HG02623 (cell line): Measurements from ENCODE around the gene CETN2.

Experiments
- ATAC-seq: cut with Tn5 transposase; IDR thresholded peaks from one replicate; pipeline ENCODE4 v1.9.1; 2021; ENCODE audit warnings: moderate library complexity; ENCODE audit not compliant: unreplicated experiment

CETN2 gene

DNA sequence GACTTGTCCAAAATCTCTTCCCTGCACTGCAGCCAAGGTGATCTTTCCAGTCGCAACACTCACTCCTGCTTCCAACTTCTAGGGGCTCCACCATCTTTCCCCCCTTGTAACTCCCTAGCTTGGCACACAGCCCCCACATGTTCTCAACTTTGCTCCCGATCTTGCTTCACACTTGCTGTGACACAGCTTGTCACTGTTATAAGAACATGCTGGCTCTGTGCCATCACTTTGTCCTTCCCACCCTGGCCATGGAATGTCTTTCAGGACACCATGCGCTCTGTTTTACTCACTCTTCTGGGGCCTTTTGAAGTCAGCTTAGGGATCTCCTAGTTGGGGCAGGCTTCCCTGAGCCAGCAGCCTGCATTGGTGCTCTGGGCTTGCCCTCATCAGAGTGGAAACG is 2.8 kb upstream of the CETN2 start:
- ATAC-seq: no peak

DNA sequence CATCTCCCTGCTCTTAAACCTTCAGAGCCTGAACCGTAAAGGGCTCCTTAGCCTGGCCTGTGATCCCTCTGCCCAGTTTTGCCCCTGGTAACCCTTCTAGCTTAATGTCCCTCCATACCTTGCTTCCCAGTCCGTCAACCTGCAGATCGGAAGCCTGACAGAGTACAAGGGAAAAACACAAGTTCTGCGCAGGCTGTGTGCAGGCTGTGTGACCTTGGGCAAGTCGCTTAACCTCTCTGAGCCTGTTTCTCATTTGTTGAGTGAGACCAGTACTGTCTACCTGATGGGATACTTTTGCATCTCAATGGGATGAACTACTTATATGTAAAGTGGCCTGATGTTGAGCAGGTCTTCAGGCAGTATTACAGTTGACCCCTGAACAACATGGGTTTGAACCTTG is 2.0 kb upstream of the CETN2 start:
- no peak for ATAC-seq

- ATAC-seq: no peak
These were observed 834 bp upstream of the CETN2 start for GRCh38 chrX:152831391-152831790.

GRCh38 chrX:152824841-152825374 is 5.6 kb downstream of the CETN2 start:
- ATAC-seq: no peak

GRCh38 chrX:152823657-152824056 is 6.9 kb downstream of the CETN2 start:
- ATAC-seq: no peak

- no peak for ATAC-seq
These were observed 8.0 kb downstream of the CETN2 start for GRCh38 chrX:152822383-152823086.

DNA sequence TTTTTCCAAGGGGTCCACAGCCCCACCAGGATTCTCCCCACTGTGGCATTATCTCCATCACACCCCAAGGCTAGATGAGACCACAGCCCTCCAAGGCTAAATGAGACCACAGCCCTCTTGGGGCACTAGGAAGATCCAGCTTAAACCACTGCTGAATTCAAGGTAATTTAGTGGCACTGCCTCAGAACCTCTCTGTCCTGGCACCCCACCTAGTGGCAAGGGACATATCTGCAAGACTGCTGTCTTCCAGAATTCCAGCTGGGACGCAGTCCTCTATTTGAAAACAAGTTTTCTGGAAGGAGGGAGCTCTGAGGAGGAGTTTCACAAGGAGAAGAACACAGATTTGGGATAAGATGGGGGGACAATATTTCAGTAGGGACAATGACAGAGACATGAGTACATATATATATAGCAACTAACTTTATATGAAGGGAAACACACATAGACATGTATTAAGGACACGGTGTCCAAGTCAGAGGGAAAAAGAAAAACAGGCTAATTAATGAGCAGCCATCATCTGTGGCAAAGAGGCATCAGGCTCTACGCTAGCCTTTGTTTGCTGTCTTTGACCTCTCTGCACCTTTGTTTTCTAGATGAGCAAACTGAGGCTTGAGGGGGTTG is 9.3 kb downstream of the CETN2 start:
- no peak for ATAC-seq

GRCh38 chrX:152819732-152820131 is 10.8 kb downstream of the CETN2 start:
- ATAC-seq: no peak

GRCh38 chrX:152819266-152819665 is 11.3 kb downstream of the CETN2 start:
- ATAC-seq: no peak

- ATAC-seq: no peak
These were observed 12.2 kb downstream of the CETN2 start for GRCh38 chrX:152818356-152818755.

DNA sequence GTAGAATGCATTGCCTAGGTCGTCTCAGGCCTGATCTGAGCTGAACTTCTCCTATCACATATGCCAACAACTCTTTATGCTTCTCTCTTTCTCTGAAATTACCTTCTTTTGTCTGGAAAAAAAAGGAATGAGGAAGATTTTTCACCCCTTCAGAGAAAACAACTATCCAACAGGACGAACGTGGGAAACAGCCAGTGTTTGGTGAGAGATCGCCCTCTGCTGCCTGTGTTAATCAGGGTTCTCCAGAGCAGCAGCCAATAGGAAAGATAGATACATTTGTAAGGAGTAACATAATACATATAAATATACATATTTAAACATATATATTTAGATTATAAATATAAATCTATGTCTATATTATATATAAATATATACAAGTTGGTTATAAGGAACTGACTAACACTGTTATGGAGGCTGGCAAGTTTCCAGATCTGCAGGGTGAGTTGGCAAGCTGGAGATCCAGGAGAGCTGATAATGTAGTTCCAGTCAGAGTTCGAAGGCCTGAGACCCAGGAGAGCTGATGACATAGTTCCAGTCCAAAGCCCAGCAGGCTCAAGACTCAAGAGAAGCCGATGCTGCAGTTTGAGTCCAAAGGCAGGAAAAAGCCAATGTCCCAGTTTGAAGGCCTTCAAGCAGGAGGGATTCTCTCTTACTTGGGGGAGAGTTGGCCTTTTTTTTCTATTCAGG is 13.3 kb downstream of the CETN2 start:
- ATAC-seq: no peak

- ATAC-seq: no peak
These were observed 16.5 kb downstream of the CETN2 start for GRCh38 chrX:152814048-152814447.

DNA sequence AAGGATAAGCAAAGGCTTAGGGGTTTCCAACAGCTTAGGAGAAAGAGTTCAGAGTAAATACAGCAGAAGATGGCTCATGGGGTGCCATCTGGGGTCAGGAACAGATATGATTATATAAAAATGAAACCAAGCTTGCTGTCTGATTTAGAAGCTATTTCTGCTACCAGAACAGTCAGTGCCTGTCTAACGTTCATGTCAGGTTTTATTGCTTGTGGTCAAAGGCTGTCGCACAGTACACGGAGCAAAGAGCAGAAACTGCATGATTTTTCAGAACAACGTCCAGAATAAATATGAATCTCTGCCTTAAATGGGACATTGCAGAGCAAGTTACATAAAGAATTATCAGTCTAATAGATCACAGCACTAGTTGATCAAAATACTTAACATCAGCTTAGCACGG is 17.4 kb downstream of the CETN2 start:
- ATAC-seq: no peak

- no peak for ATAC-seq
These were observed 20.2 kb downstream of the CETN2 start for GRCh38 chrX:152810403-152810802.

DNA sequence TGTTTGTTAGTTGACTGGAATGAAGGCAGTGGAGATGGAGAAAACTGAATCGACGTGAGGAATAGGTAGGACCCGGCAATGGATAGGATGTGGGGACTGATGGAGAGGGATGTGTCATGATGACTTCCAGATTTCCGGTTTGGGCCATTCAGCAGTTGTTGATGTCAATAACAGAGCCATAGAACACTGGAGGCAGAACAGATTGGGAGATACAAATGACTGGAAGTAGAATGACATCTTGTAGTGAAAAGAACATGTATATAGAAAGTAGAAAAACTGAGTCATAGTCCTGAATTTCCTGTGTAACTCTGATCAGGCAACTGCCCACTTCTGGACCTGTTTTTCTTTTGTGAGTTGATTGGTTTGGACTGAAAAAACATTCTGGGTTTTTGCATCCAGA is 24.5 kb downstream of the CETN2 start:
- no peak for ATAC-seq

GRCh38 chrX:152798945-152799344 is 31.6 kb downstream of the CETN2 start:
- no peak for ATAC-seq

GRCh38 chrX:152787062-152787461 is 43.5 kb downstream of the CETN2 start:
- peak; percentile 70 for ATAC-seq
